Fibroblast of villous mesenchyme (primary cell): ENCODE data around the gene RPL28. TPM values are rescaled to one million over a fixed set of nuclear protein-coding genes. Genes with fewer than 3 reads are reported as not detected.
A peak's percentile ranks its signal among the peaks of the same experiment; 100 is the strongest.

Experiments
- DNase-seq: peaks from one replicate; pipeline ENCODE4 v3.0.0-alpha.2; 2010; ENCODE audit warnings: low read depth
- H3K4me3 ChIP-seq: 2 replicates; pipeline ENCODE4 v1.5.1; 2011; ENCODE audit warnings: low read depth, mild to moderate bottlenecking, low read length
- total RNA-seq: library from RNA; depleted of rRNA; stranded (reverse); fragments of >200 nt; gene quantifications from 2 replicates; pipeline ENCODE4 v1.2.3, GENCODE V29; 2012
- TF ChIP-seq, protein P1 (sequence below): IDR thresholded peaks from 2 replicates; pipeline ENCODE4 v1.5.1; 2012; ENCODE audit warnings: low read depth, mild to moderate bottlenecking, low read length; ENCODE audit not compliant: insufficient read depth

RPL28 gene
- total RNA-seq, 1 donor: 124 TPM

DNA sequence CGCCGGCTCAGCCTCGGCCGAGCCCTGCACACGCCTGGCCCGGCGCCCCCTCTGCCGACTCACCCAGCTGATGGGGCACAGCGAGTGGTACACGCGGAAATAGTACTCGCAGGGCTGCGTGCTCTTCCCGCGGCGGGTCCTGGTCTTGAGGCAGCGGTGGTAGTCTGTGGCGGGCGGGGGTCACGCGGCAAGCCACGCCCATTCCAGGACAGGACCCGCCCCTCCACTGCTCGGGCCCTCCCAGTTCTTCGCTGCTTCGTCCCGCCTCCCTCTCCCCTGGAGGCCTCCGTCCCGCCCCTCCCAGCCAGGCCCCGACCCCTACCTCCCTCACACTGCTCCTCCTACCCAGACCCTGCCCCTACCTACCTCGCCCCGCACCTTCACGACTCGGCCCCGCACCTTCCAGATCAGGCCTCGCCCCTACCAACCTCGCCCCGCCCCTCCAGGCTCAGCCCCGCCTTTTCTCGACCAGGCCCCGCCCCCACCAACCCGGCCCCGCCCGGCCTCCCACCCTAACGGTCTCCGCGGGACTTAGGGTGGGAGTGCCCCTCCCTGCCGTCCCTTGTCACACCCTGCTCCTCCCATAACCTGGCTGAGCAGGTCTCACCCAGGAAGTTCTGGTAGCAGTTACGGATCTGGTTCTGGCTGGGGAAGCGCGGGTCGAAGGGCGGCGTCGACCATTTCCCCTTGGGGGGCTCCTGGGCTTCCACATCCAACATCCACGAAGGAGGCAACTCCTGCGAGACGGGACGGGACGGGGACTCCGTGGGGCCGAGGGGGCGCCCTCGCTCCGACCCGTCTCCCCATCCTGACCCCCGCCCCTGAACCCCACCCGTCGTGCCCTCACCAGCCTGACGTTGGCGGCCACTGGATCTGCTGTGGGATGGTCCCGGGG, 31.7 kb upstream of the RPL28 start:
- TF ChIP-seq, protein P1, sequence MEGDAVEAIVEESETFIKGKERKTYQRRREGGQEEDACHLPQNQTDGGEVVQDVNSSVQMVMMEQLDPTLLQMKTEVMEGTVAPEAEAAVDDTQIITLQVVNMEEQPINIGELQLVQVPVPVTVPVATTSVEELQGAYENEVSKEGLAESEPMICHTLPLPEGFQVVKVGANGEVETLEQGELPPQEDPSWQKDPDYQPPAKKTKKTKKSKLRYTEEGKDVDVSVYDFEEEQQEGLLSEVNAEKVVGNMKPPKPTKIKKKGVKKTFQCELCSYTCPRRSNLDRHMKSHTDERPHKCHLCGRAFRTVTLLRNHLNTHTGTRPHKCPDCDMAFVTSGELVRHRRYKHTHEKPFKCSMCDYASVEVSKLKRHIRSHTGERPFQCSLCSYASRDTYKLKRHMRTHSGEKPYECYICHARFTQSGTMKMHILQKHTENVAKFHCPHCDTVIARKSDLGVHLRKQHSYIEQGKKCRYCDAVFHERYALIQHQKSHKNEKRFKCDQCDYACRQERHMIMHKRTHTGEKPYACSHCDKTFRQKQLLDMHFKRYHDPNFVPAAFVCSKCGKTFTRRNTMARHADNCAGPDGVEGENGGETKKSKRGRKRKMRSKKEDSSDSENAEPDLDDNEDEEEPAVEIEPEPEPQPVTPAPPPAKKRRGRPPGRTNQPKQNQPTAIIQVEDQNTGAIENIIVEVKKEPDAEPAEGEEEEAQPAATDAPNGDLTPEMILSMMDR: no peak
- peak overlapping the region; percentile 59 for H3K4me3 ChIP-seq
- DNase-seq: peak; percentile 47

DNA sequence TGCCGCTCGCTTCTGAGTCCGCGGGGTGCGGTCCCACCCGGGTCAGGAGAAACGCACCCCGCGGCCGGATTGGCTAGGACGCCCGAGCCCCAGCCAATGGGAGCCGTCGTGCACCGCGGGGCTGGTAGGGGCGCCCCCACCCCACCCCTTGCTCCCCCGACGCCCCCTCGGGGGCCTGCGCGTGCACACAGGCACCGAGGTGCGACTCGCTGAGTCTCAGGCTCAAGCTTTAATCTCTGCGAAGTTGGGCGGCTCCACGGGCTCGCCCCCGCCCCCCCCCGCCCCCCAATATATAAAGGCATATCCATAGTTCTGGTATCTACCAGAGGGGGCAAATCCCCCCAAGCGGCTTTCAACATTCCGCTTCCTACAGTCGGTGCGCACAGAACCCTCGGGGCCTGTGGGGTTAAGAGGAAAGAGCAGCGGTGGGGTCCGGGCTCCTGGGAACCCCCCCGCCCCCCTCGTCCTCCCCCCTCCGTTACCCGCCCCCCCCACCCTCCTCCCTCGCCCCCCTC, 31.0 kb upstream of the RPL28 start, which contains the start of gene COX6B2:
COX6B2 (minus strand) TSS at position 22 of the 515 bp plus-strand sequence. CDS start 198 bp downstream, outside the sequence.
- TF ChIP-seq, protein P1: no peak
- DNase-seq: no peak
- H3K4me3 ChIP-seq: peak within 1 kb of the TSS; percentile 59

DNA sequence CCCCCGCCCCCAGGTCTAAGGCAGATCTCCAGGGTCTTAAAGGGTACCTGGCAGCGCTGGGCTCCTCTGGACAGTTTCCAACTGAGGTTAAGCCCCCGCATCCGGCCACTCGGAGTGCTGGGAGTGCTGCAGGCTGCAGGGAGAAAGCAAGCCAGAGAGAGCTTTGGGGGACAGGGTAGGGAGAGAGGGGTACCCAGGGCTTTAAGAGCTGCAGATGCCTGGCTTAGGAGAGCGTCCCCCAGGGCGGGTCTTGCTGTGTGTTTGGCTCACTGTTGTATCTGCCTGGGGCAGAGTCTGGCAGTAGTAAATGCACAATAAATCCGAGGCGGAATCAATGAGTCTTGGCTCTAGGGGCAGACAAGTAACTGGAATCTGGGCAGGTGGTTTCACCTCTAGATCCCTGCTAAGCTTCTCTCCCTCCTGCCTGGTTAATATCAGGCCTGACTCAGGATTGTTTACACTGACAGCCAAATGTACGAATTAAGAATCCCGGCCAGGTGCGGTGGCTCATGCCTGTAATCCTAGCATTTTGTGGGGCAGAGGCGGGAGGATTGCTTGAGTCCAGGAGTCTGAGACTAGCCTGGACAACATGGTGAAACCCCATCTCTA, 30.4 kb upstream of the RPL28 start:
- peak; percentile 24 for DNase-seq
- TF ChIP-seq, protein P1: no peak
- no peak overlapping the region for H3K4me3 ChIP-seq

DNA sequence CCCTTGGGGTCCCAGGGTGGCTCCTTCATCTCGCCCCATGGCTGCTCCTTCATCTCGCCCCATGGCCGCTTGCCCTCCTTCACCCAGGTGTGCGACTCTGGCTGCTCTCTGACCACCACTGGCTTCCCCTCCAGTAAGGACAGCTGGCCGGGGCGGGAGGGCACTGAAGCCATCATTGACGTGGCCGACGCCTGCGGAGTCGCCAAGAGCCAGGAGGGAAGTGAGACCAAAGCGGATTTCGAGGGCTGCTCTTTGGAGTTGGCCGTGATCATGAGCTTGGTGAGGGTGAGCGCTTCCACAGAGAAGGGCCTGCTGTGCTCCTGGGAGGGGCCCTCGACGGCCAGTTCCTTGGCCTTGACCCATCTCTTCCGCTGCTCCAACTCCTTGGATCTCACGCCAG, 27.2 kb upstream of the RPL28 start:
- DNase-seq: no peak
- TF ChIP-seq, protein P1: no peak
- no peak overlapping the region for H3K4me3 ChIP-seq

- no peak overlapping the region for H3K4me3 ChIP-seq
- DNase-seq: no peak
- TF ChIP-seq, protein P1: no peak
Observed at GRCh38 chr19:55358943-55359908, 26.5 kb upstream of the RPL28 start.

DNA sequence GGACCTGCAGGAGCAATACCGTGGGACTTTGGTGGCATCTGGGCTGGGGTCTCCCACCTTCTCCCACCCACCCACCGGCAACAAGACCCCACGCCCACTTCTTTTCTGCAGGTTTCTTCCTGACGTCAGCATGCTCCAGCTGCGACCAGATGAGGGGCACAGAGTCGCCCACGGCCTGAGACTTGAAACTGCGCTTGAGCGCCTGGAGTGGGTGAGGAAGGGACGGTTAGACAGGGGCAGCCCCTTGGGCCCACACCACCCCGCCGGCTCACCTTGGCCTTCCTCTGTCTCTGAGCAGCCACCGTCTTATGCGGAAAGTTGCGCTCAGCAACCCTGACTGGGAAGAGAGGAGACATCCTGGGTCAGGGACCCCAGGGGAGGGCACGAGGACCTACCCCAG, 24.8 kb upstream of the RPL28 start:
- no peak for DNase-seq
- TF ChIP-seq, protein P1: no peak
- H3K4me3 ChIP-seq: no peak overlapping the region
